ENCODE results near the gene HOXB5. TPM values are rescaled to one million over a fixed set of nuclear protein-coding genes. Genes with fewer than 3 reads are reported as not detected.

HOXB5 gene
- total RNA-seq, 2 experiments from 2014 or later: not detected

DNA sequence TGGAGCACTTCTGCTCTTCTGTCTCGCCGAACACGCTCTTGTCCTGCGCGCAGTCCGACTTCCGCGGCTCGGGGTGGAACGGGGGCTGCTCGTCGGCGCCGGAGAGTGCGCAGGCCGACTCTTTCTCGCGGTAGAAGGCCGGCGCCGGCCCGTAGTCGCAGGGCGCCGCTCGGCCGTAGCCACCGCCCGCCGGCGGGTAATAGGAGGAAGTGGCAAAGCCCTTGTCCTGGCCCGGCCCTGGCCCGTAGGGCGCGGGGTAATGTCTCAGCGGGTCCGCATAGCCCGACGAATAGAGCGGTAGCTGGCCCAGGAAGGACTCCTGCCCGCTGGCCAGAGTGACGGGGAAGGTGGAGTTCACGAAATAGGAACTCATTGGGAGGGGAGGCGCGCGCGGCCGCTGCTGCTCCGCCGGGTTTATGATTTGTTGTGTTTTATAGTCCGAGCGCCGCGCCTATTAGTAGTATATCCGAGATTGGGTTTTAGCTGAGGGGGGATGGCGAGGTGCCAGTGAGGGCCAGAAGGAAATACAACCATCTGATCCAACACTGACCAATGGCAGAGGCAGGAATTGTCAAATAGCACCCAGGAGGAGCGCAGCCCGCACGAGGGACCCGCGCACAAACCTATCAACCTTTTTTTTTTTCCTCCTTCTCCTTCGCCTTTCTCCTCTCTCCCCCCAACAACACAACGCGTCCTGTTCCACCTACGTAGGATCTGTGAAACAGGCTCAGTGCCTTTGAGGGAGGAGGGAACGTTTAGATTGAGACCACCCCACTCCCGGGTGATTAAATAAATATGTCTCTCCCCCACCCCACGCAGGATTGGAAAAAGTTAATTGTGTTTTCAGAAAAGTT lies 4.4 kb upstream of the HOXB5 start:
- H3K36me3 Mint-ChIP-seq (ENCODE audit: low read depth): no peaks in the 10 kb centered on the region
- no peaks in the 10 kb centered on the region for H3K36me3 ChIP-seq (ENCODE audit: insufficient read depth, low read length)
- H3K9me3 ChIP-seq (ENCODE audit: control insufficient read depth in 1 of 2, insufficient read depth in 1 of 2, low read length in 2 of 2): peaks cover 0 to 29% of the 10 kb centered on the region in 2 experiments
- H3K4me3 Mint-ChIP-seq: peak overlapping the region; percentile 69
- H3K27me3 Mint-ChIP-seq: peaks cover 98% of the 10 kb centered on the region
- H3K4me1 Mint-ChIP-seq (ENCODE audit: low read depth): peaks cover 47% of the 10 kb centered on the region
- ChIA-PET CTCF (no interaction called here), POLR2A (no interaction called here)
- ATAC-seq (ENCODE audit: poor library complexity) (no peak), DNase-seq (peak in 4 of 14 experiments; percentile 23 to 72 (median 59))
- H3K27ac ChIP-seq (ENCODE audit: low read depth in 1 of 2, low read length in 2 of 2): no peak overlapping the region
- no peak for TF ChIP-seq CTCF (IDR thresholded peaks at IDR 0.05)
- peaks cover 58% of the 10 kb centered on the region for H3K4me1 ChIP-seq (ENCODE audit: insufficient read depth, low read length)
- peaks cover 89 to 96% of the 10 kb centered on the region in 2 experiments for H3K27me3 ChIP-seq (ENCODE audit: control insufficient read depth in 1 of 2, insufficient read depth in 2 of 2, low read length in 2 of 2)
- H3K27ac Mint-ChIP-seq: no peak overlapping the region
- intact Hi-C loops (cut with DNase I, micrococcal nuclease): no loop called here
- peak overlapping the region; percentile 47 for H3K4me3 ChIP-seq (ENCODE audit: low read length)
- H3K9me3 Mint-ChIP-seq: no peaks in the 10 kb centered on the region

- CTCF ChIA-PET: no interaction called here
Measured at GRCh38 chr17:48597528-48597777, 3.9 kb upstream of the HOXB5 start.

More at GRCh38 chr17:48597528-48597777, 3.9 kb upstream of the HOXB5 start:
- intact Hi-C loops (cut with DNase I, micrococcal nuclease): no loop called here
- POLR2A ChIA-PET: no interaction called here
- Histone ChIP-seq H3K9me3 (ENCODE audit: control insufficient read depth in 1 of 2, insufficient read depth in 1 of 2, low read length in 2 of 2) (peaks cover 0 to 29% of the 10 kb centered on the region in 2 experiments), H3K4me3 (ENCODE audit: low read length) (peak overlapping the region; percentile 47), H3K4me1 (ENCODE audit: insufficient read depth, low read length) (peaks cover 58% of the 10 kb centered on the region), H3K27ac (ENCODE audit: low read depth in 1 of 2, low read length in 2 of 2) (no peak overlapping the region), H3K36me3 (ENCODE audit: insufficient read depth, low read length) (no peaks in the 10 kb centered on the region), H3K27me3 (ENCODE audit: control insufficient read depth in 1 of 2, insufficient read depth in 2 of 2, low read length in 2 of 2) (peaks cover 89 to 96% of the 10 kb centered on the region in 2 experiments)
- Mint-ChIP-seq H3K4me3 (peak overlapping the region; percentile 69), H3K27ac (no peak overlapping the region), H3K9me3 (no peaks in the 10 kb centered on the region), H3K36me3 (ENCODE audit: low read depth) (no peaks in the 10 kb centered on the region), H3K27me3 (peaks cover 98% of the 10 kb centered on the region), H3K4me1 (ENCODE audit: low read depth) (peaks cover 49% of the 10 kb centered on the region)
- ATAC-seq (ENCODE audit: poor library complexity) (peak; percentile 31), DNase-seq (peak in 2 of 14 experiments; percentile 33 to 53)
- TF ChIP-seq CTCF (IDR thresholded peaks at IDR 0.05): no peak

Measured in CD4-positive, alpha-beta T cell (primary cell).